ENCODE results near the gene THAP2.
A peak's percentile ranks its signal among the peaks of the same experiment; 100 is the strongest.

THAP2 gene

DNA sequence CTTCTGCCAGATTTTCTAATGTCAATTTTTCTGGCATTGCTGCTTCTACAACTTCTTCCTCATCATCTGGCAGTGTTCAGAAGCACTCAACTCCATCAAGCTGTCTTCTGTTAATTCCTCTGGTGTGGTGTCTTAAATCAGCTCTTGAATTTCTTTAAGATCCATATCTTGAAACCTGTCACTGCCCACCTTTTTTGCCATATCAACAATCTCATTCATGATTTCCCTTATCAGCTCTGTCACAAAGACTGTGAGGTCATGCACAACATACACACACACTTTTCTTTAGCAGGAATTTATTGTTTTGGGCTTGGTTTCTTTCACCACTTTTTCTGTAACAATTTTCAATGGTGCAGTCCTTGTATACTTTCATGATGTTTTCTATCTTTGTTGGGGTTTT is 7.2 kb downstream of the THAP2 start:
- DNase-seq (ENCODE audit: low read depth): no peak
- TF ChIP-seq, protein P1, sequence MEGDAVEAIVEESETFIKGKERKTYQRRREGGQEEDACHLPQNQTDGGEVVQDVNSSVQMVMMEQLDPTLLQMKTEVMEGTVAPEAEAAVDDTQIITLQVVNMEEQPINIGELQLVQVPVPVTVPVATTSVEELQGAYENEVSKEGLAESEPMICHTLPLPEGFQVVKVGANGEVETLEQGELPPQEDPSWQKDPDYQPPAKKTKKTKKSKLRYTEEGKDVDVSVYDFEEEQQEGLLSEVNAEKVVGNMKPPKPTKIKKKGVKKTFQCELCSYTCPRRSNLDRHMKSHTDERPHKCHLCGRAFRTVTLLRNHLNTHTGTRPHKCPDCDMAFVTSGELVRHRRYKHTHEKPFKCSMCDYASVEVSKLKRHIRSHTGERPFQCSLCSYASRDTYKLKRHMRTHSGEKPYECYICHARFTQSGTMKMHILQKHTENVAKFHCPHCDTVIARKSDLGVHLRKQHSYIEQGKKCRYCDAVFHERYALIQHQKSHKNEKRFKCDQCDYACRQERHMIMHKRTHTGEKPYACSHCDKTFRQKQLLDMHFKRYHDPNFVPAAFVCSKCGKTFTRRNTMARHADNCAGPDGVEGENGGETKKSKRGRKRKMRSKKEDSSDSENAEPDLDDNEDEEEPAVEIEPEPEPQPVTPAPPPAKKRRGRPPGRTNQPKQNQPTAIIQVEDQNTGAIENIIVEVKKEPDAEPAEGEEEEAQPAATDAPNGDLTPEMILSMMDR (conservative IDR thresholded peaks at IDR 0.05; ENCODE audit: low read depth, low read length): no peak
- H3K4me3 ChIP-seq (ENCODE audit: low read length): no peak overlapping the region

DNA sequence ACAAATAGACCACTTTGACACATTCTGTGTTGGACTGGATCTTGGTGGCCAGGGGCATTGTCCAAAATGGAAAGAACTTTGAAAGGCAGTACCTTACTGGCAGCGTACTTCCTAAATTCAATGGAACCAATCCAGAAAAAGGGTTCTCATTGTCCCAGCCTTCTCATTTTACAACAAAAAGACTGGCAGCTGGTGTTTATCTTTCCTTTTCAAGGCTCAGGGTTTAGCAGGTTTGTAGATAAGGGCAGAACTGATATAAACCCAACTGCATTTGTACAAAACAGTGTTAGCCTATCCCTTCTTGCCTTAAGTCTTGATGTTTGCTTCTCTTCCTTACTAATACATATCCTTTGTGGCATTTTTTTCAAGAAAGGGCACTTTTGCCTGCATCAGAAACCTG is 7.7 kb downstream of the THAP2 start:
- no peak overlapping the region for H3K4me3 ChIP-seq (ENCODE audit: low read length)
- TF ChIP-seq, protein P1 (conservative IDR thresholded peaks at IDR 0.05; ENCODE audit: low read depth, low read length): no peak
- DNase-seq (ENCODE audit: low read depth): no peak

DNA sequence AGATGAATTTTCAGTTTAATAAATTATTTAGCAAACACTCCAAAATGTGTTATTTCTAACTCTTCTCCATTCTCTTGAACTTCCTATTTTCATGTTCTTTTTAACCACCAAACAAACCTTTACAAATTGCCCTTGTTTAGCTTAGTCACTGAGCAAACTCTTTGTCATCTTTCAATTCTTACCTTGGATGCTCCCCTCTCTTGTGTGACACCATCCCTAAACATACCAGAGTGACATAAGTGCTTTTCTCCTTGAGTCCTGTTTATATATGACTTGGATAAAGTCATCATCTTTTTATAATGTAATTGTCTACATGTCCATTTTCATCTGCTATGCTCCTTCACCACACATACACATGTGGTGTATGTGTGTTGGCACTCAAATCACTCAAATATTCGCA is 18.4 kb downstream of the THAP2 start:
- TF ChIP-seq, protein P1 (conservative IDR thresholded peaks at IDR 0.05; ENCODE audit: low read depth, low read length): no peak
- no peak overlapping the region for H3K4me3 ChIP-seq (ENCODE audit: low read length)
- no peak for DNase-seq (ENCODE audit: low read depth)

DNA sequence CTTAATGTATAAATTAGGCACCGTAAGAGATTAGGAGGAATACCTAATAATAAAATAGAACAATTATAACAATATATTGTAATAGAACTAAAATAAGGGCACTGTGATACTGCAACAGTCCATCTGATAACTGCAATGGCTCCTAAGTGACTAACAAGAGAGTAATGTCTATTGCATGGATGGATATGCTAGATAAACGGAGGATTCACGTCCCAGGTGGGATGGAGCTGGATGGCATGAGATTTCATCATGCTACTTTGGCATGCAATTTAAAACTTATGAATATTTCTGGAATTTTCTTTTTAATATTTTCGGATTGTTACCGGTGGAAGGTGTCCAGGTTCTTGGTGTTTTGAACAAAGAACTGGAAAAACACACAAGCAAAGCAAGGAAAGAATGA is 19.5 kb downstream of the THAP2 start:
- no peak overlapping the region for H3K4me3 ChIP-seq (ENCODE audit: low read length)
- TF ChIP-seq, protein P1 (conservative IDR thresholded peaks at IDR 0.05; ENCODE audit: low read depth, low read length): no peak
- no peak for DNase-seq (ENCODE audit: low read depth)

DNA sequence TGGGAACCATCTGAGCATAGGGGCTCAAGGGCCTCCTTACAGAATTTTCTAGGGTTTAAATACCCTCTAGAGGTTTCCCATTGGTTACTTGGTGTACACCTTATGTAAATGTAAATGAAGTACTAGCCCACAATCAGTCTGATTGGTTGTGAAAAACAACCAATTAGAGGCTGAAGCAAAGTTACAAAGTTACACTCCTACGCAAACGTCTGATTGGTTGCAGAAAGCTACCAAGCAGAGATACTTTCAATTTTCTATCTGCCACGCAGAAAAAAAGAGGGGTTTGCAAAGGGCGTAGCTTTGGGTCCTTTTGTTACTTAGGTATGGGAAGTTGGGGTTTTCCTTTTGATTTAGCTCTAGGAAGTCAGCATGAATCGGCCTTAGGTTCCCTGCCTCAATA is 20.0 kb downstream of the THAP2 start:
- TF ChIP-seq, protein P1 (conservative IDR thresholded peaks at IDR 0.05; ENCODE audit: low read depth, low read length): no peak
- no peak overlapping the region for H3K4me3 ChIP-seq (ENCODE audit: low read length)
- no peak for DNase-seq (ENCODE audit: low read depth)

DNA sequence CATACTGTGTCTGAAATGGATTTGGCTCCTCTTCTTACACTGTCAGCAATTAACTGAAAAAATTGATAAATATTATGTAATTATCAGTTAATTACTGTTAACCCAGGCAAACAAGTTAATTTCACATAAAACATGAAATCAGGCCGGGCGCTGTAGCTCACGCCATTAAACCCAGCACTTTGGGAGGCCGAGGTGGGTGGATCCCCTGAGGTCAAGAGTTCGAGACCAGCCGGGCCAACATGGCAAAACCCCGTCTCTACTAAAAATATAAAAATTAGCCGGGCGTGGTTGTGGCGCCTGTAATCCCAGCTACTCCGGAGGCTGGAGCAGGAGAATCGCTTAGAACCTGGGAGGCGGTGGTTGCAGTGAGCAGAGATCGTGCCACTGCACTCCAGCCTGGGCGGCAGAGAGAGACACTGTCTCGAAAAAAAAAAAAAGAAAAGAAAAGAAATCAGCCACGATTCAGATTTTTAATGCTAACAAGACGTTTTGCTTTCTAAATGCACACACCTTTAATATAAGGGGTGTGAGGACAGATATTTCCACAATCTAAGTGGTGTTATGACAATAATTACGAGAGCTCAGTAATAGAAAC is 21.3 kb downstream of the THAP2 start:
- TF ChIP-seq, protein P1 (conservative IDR thresholded peaks at IDR 0.05; ENCODE audit: low read depth, low read length): no peak
- peak overlapping the region; percentile 82 for H3K4me3 ChIP-seq (ENCODE audit: low read length)
- no peak for DNase-seq (ENCODE audit: low read depth)

DNA sequence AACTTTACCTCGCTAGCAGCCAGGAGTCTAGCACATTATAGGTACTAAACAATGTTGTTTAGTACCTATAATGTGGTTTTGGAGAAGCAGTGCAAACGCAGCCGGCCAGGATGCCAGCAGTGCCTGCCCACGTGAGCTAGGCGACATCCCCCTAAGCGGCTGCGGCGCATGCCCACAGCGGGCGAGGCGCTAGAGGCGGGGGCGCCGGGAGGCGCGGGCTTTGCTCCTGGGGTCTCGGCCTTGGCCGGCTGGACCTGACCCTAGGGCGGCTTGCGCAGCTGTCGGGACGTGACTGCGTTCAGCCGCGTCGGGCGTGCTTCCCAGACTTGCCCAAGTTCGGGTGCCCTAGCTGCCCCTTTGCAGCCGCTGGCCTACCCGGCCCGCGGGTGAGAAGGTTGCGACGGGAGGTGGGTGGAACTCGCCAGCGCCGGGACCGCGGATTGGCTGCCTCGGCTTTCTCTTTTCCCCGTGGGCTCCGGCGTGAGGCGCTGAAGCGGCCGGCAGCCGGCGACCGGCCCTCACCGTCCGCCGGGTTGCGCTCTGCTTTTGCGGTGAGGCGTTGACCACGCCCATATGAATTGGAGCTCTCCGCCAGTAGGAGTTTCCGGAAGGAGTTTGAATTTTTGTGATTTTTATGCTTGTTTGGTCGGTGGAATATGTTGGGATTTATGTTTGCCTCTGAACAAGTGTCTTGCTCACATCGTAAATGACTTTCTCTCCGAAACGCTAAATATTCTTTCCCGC is 22.0 kb downstream of the THAP2 start, which contains the start of gene TMEM19:
Gene TMEM19, plus strand, starts transcription at position 169 of the 744 bp plus-strand sequence. CDS start 599 bp downstream, outside the sequence.
- H3K4me3 ChIP-seq (ENCODE audit: low read length): peak within 1 kb of the TSS; percentile 82
- peak; percentile 58 for DNase-seq (ENCODE audit: low read depth)
- TF ChIP-seq, protein P1 (conservative IDR thresholded peaks at IDR 0.05; ENCODE audit: low read depth, low read length): peak; percentile 2
